Ovary (tissue), 9 donors: Measurements from ENCODE around the gene CORO6. TPM values are rescaled to one million over a fixed set of nuclear protein-coding genes. Genes with fewer than 3 reads are reported as not detected.

Experiments used
- DNase-seq, 5 donors: peaks; one replicate each; pipeline ENCODE4 v3.0.0-alpha.2; 2019 to 2020
- H3K27ac ChIP-seq, 2 donors: fragments of 200-600 bp; one replicate each; pipeline versions ENCODE4 v1.5.1 to v1.8.0; 2019 to 2022
- H3K27me3 ChIP-seq: fragments of 200-600 bp; one replicate; pipeline ENCODE4 v1.8.0; 2022
- H3K36me3 ChIP-seq: fragments of 200-600 bp; sonication (generic); one replicate; pipeline ENCODE4 v1.5.1; 2019
- H3K4me1 ChIP-seq: one replicate; pipeline ENCODE4 v1.8.1; 2013; ENCODE audit warnings: mild to moderate bottlenecking, moderate library complexity; ENCODE audit not compliant: insufficient read depth
- H3K4me3 ChIP-seq: fragments of 200-600 bp; sonication (generic); one replicate; pipeline ENCODE4 v1.5.1; 2017
- H3K9me3 ChIP-seq, 2 donors: fragments of 200-600 bp in 1 of 2; sonication (generic) in 1 of 2; one replicate each; pipeline versions ENCODE4 v1.5.1 to v1.8.1; 2013 to 2019; ENCODE audit warnings: mild to moderate bottlenecking in 1 of 2, moderate library complexity in 1 of 2
- CTCF ChIP-seq, 3 donors: fragments of 450-650 bp in 2 of 3; fragments of 200-600 bp in 1 of 3; IDR thresholded peaks; one replicate each; pipeline versions ENCODE4 v1.5.1 to v1.8.0; 2016 to 2022; ENCODE audit warnings: antibody characterized with exemption in 3 of 3, mild to moderate bottlenecking in 1 of 3
- EP300 ChIP-seq: sonication (generic); formaldehyde crosslinking; IDR thresholded peaks from one replicate; pipeline ENCODE4 v1.6.1; 2017; ENCODE audit warnings: antibody characterized with exemption
- POLR2A ChIP-seq: fragments of 450-650 bp; IDR thresholded peaks from one replicate; pipeline ENCODE4 v1.6.1; 2017; ENCODE audit warnings: antibody characterized with exemption, mild to moderate bottlenecking, moderate library complexity
- WGBS, 3 donors: extraction: QIAGEN DNeasy Blood & Tissue Kit in 1 of 3; methylation state at CpG; one replicate each; pipeline versions ENCODE4 v1.1.5 to v1.1.7; 2013 to 2017; 5-methylcytosine and 5-hydroxymethylcytosine counted together
- intact Hi-C, 4 donors: fragments of 100-400 bp; cut with DNase I; formaldehyde crosslinking; loops; one replicate each; pipeline versions ENCODE4 v1.11.0 to v1.15.1; 2022 to 2023
- polyA plus RNA-seq, 2 donors: library from polyadenylated mRNA; stranded (reverse); fragments of 200-250 nt in 1 of 2; fragments of 350-450 nt in 1 of 2; fragmentation: Illumina TruSeq in 1 of 2; extraction: RNeasy Lipid Tissue Mini Kit (QIAGEN cat#74804) in 1 of 2; gene quantifications; one replicate each; pipeline ENCODE4 v1.2.3, GENCODE V29; 2013 to 2014
- total RNA-seq, 7 donors: library from RNA; depleted of rRNA in 2 of 7; stranded (reverse); fragments of >200 nt in 2 of 7; fragmentation: NEBNext Ultra II Directional in 3 of 7; extraction: Animal tissue kit (Norgen Biotek cat#: 25700) in 3 of 7; gene quantifications; one replicate each; pipeline versions ENCODE4 v1.1.0 to v1.2.4, GENCODE V29; 2016 to 2023
- donor health status: DM: no; HTN: no; CAD: no; lungs with moderate emphysema.
- donor health status: DM: no; HTN: no; CAD: no.
- donor health status: Bipolar disorder and iron deficiency.
- donor health status: DM: yes; HTN: yes; CAD: no.
- donor health status: DM: no; HTN: no; CAD: no.
- donor health status: DM: yes; HTN: yes; CAD: no.

CORO6 gene
- total and polyA plus RNA-seq, 9 donors: 1.2 to 9.0 (median 3.5) TPM

DNA sequence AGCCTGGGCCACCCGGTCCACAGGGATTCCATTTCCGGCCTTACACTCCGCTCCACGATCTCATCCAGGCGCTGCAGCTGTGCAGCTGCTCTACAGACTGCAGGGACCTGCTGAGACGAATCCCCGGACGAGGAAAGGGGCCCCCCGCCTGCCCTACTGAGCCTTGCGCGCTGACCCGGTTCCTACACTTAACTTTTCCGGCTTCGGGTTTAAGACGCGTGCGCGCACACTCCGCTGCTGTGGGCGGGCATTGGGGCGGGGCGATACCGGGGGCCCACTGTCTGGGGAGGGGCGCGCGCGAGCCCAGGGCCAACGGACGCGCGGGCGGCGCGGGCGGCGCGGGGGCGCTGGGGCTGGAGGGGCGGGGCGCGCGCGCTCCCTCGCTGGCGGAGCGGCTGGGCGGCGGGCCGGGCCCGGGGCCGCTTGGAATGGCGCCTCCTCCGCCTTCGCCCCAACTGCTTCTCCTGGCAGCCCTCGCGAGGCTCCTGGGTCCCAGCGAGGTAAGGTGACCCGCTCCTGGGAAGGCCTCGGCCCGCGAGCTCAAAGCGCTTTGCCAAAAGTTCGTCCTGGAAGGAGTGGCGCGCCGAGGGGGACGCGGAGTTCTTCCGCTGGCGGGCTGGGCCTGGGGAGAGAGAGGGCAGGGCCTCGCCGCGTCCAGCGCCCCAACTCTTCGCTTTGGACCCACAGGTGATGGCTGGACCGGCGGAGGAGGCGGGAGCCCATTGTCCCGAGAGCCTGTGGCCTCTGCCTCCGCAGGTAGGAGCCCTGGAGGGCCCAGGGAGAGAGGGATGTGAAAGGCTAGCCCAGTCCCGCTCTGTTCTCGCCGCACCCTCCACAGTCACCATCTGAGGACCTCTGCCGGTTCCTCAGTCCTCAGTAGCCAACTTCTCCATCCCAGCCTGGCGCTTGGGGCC lies 54.1 kb downstream of the CORO6 start, which contains the start of gene TP53I13:
Gene TP53I13, plus strand, starts transcription at position 371 of the 914 bp plus-strand sequence. Its CDS starts 58 bp downstream, at position 429.
- Histone ChIP-seq H3K27ac (peak within 1 kb of the TSS; percentile 80 to 89), H3K36me3 (no peaks in the 10 kb centered on the region), H3K27me3 (no peaks in the 10 kb centered on the region), H3K4me1 (peaks cover 18% of the 10 kb centered on the region), H3K4me3 (peak within 1 kb of the TSS; percentile 63), H3K9me3 (no peaks in the 10 kb centered on the region)
- TF ChIP-seq CTCF (IDR thresholded peaks at IDR 0.05): no peak
- TF ChIP-seq EP300: no peak
- TF ChIP-seq POLR2A: peak; percentile 37
- peak; percentile 87 to 93 (median 88) for DNase-seq
- intact Hi-C loops: no loop called here
- 0 to 2% (median 1%) methylated on average over 49 to 85 of the region's 85 CpGs for WGBS, 3 donors

- peaks cover 14% of the 10 kb centered on the region for H3K4me1 ChIP-seq
- intact Hi-C loops: no loop called here
- peak overlapping the region; percentile 17 to 89 for H3K27ac ChIP-seq
- 0 to 1% (median 1%) methylated on average over 53 to 63 of the region's 63 CpGs for WGBS, 3 donors
- no peaks in the 10 kb centered on the region for H3K9me3 ChIP-seq
- peak; percentile 50 to 66 (median 56) for DNase-seq
- TF ChIP-seq EP300 (no peak), CTCF (IDR thresholded peaks at IDR 0.05) (peak in 1 of 3 donors; percentile 27)
- no peaks in the 10 kb centered on the region for H3K36me3 ChIP-seq
- H3K27me3 ChIP-seq: no peaks in the 10 kb centered on the region
- peak overlapping the region; percentile 63 for H3K4me3 ChIP-seq
Observed at GRCh38 chr17:29567554-29568330, 55.0 kb downstream of the CORO6 start.

- TF ChIP-seq EP300 (no peak), POLR2A (no peak), CTCF (IDR thresholded peaks at IDR 0.05) (no peak)
- intact Hi-C loops: no loop called here
- no peaks in the 10 kb centered on the region for H3K27me3 ChIP-seq
- no peaks in the 10 kb centered on the region for H3K36me3 ChIP-seq
- H3K4me1 ChIP-seq: peaks cover 12% of the 10 kb centered on the region
- H3K27ac ChIP-seq: peak overlapping the region; percentile 17 to 89
- DNase-seq: peak in 1 of 5 donors; percentile 59
- no peaks in the 10 kb centered on the region for H3K9me3 ChIP-seq
- peak overlapping the region; percentile 63 for H3K4me3 ChIP-seq
- WGBS, 3 donors: 0 to 1% (median 0%) methylated on average over 19 to 27 of the region's 27 CpGs
Observed at GRCh38 chr17:29567304-29567553, 55.5 kb downstream of the CORO6 start.

DNA sequence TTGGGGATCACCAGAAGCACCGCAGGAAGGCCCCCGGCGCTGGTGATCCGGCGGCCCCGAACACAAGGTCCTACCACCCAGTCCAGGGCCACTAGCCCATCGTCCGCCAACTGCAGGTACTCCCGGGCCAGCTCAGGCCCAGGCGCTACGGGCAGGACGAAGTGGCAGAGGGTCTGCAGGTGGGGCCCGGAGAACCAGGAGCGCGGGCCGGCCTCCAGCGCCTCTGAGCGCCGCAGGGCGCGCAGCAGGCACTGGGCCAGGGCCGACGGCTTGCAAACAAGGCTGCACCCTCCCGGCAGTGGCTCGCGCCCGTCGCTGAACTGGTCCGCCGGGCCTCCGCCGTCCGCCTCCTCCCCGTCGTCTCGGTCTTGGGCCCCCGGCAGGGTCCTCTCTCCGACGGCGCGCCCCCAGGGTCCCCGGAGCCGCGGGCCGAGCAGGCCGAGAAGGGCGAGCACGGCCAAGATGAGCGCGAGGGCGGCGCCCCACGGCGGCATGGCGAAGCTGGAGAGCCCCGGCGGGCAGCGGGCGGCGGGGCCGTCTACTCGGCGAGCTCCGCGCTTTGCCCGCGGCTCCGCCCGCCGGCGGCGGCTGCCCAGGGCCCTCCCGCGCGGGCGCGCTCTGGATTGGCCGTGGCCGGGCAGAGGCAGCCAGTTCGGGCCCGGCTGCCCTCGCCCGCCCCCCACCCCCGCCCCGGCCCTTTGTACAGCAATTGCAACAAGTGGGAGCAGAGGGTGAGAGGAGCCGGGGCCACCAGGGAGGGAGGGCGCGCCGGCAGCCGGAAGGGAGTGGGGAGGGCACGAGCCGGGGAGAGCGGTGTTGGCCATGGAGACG lies 56.0 kb downstream of the CORO6 start, which contains the start of gene ABHD15:
Gene ABHD15, minus strand, starts transcription at position 565 of the 831 bp plus-strand sequence. Its CDS starts 71 bp downstream, at position 494.
- DNase-seq: peak; percentile 46 to 77 (median 63)
- intact Hi-C loops: no loop called here
- Histone ChIP-seq H3K36me3 (no peaks in the 10 kb centered on the region), H3K27ac (peak within 1 kb of the TSS; percentile 17 to 89), H3K4me1 (peaks cover 6% of the 10 kb centered on the region), H3K27me3 (no peaks in the 10 kb centered on the region), H3K4me3 (peak within 1 kb of the TSS; percentile 63), H3K9me3 (no peaks in the 10 kb centered on the region)
- 2% methylated on average over 46 to 94 of the region's 94 CpGs for WGBS, 3 donors
- TF ChIP-seq CTCF (IDR thresholded peaks at IDR 0.05) (no peak), POLR2A (no peak), EP300 (no peak)
